Hepatocyte (in vitro differentiated cells): ENCODE measurements around the gene EPHB6. TPM values are rescaled to one million over a fixed set of nuclear protein-coding genes. Genes with fewer than 3 reads are reported as not detected.

Experiments
- DNase-seq: peaks from one replicate; pipeline ENCODE4 v3.0.0-alpha.2; 2016; ENCODE audit warnings: low spot score
- H2AFZ ChIP-seq: fragments of 200-600 bp; sonication (generic); 2 replicates; pipeline ENCODE4 v1.6.0; 2016; ENCODE audit warnings: antibody characterized with exemption, mild to moderate bottlenecking
- H3K27ac ChIP-seq: fragments of 200-600 bp; sonication (generic); 2 replicates; pipeline ENCODE4 v1.5.1; 2016; ENCODE audit warnings: mild to moderate bottlenecking
- H3K27me3 ChIP-seq: fragments of 200-600 bp; sonication (generic); 2 replicates; pipeline ENCODE4 v1.6.1; 2016
- H3K36me3 ChIP-seq: fragments of 200-600 bp; sonication (generic); replicated peaks from 2 replicates; pipeline ENCODE4 v1.5.1; 2016; ENCODE audit warnings: low read depth; ENCODE audit not compliant: insufficient read depth
- H3K4me1 ChIP-seq: fragments of 200-600 bp; sonication (generic); 2 replicates; pipeline ENCODE4 v1.5.1; 2016; ENCODE audit warnings: mild to moderate bottlenecking, moderate library complexity; ENCODE audit not compliant: insufficient read depth
- H3K4me2 ChIP-seq: fragments of 200-600 bp; sonication (generic); 2 replicates; pipeline ENCODE4 v1.6.0; 2016
- H3K4me3 ChIP-seq: fragments of 200-600 bp; sonication (generic); 2 replicates; pipeline ENCODE4 v1.5.1; 2016; ENCODE audit warnings: mild to moderate bottlenecking
- H3K79me2 ChIP-seq: fragments of 200-600 bp; sonication (generic); 2 replicates; pipeline ENCODE4 v1.6.0; 2017; ENCODE audit warnings: mild to moderate bottlenecking
- H3K9me2 ChIP-seq: fragments of 200-600 bp; sonication (generic); replicated peaks from 2 replicates; pipeline ENCODE4 v1.6.0; 2017; ENCODE audit warnings: mild to moderate bottlenecking; ENCODE audit not compliant: insufficient read depth
- H3K9me3 ChIP-seq: fragments of 200-600 bp; sonication (generic); 2 replicates; pipeline ENCODE4 v1.5.1; 2016; ENCODE audit warnings: low read depth, mild to moderate bottlenecking
- H4K20me1 ChIP-seq: fragments of 200-600 bp; sonication (generic); 2 replicates; pipeline ENCODE4 v1.6.0; 2016; ENCODE audit warnings: mild to moderate bottlenecking; ENCODE audit not compliant: insufficient read depth, poor library complexity, severe bottlenecking
- EZH2 ChIP-seq: fragments of 200-600 bp; sonication (generic); IDR thresholded peaks from 2 replicates; pipeline ENCODE4 v1.6.1; 2016; ENCODE audit warnings: antibody characterized with exemption, mild to moderate bottlenecking, borderline replicate concordance
- EZH2phosphoT487 ChIP-seq: fragments of 200-600 bp; sonication (generic); IDR thresholded peaks from one replicate; pipeline ENCODE4 v1.6.1; 2018; ENCODE audit warnings: antibody characterized with exemption, mild to moderate bottlenecking, low read depth, moderate library complexity; ENCODE audit not compliant: unreplicated experiment, severe bottlenecking
- WGBS: methylation state at CpG from one replicate; pipeline ENCODE4 v1.1.6; 2016; ENCODE audit warnings: low lambda C conversion rate; ENCODE audit errors: missing lambda C conversion rate; 5-methylcytosine and 5-hydroxymethylcytosine counted together
- polyA plus RNA-seq: library from polyadenylated mRNA; unstranded; fragments of >200 nt; fragmentation: Nextera tagmentation; extraction: Ambion mirVana; gene quantifications from 2 replicates; pipeline ENCODE4 v1.2.1, GENCODE V29; 2016
- total RNA-seq: library from RNA; depleted of rRNA; stranded (reverse); fragments of >200 nt; gene quantifications from 2 replicates; pipeline ENCODE4 v1.2.3, GENCODE V29; 2014
- TF ChIP-seq, protein P1 (sequence below): fragments of 200-600 bp; sonication (generic); IDR thresholded peaks from 2 replicates; pipeline ENCODE4 v1.5.1; 2016; ENCODE audit warnings: antibody characterized with exemption, mild to moderate bottlenecking; ENCODE audit not compliant: poor library complexity

Gene EPHB6
- total and polyA plus RNA-seq, 2 experiments from 2014 or later = 14.8 to 29.6 TPM

DNA sequence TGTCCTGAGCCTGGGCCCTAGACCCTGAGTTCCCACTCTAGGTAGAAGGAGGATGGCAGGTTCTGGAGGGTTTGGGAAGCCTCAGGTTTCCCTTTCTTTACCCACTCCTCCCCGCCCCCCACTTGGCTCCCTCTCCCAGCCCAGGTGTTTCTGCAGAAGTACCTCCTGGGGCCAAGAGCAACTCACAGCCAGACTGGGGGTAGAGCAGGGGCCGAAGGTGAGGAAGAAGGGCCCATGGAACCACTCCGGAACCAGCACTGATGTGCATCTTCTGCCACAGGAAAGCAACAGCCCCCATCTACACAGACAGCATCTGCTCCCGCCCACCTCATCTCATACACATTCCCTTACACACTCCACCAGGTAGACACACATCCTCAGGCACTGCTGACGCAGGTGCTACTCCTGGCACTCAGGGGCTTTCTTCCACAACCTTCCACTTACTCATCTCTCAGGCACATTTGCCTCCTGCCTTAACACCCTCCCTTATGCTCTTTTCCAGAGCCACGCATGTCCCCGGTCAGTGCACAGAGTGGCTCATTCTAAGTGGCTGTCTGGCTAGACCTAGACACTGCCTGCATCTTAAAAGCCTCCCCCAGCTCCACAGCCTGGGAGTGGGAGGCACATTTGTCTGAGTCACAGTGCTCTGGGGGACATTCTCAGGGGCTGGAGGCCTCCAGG is 1.8 kb downstream of the EPHB6 start:
- 81% methylated on average over 7 of the region's 7 CpGs for WGBS

DNA sequence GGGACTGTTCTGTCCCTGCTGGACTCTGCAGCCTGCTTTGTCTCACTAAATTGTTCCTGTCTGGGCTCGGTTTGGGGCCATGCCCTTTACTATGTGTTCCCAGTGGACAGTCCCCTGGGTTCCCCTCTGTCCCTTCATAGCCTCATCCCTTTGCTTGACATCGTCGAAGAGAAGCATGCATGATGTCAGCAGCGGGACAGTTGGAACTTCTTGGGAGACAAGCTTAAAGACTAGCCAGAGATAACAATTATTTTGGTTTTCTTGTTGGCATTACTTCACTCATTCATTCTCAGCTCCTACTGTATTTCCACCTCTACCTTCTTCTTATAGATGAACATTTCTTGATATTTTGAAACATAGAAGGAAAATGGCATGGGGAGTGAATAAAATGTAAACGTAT is 2.7 kb downstream of the EPHB6 start:
- Histone ChIP-seq H3K9me3 (no peaks in the 10 kb centered on the region), H3K27ac (no peak overlapping the region), H3K79me2 (no peaks in the 10 kb centered on the region), H4K20me1 (no peaks in the 10 kb centered on the region), H3K4me2 (no peak overlapping the region), H3K27me3 (no peaks in the 10 kb centered on the region), H3K4me1 (peaks cover 4% of the 10 kb centered on the region), H2AFZ (no peak overlapping the region), H3K36me3 (no peaks in the 10 kb centered on the region), H3K9me2 (no peaks in the 10 kb centered on the region), H3K4me3 (no peak overlapping the region)
- TF ChIP-seq EZH2phosphoT487 = no peak
- TF ChIP-seq, protein P1, sequence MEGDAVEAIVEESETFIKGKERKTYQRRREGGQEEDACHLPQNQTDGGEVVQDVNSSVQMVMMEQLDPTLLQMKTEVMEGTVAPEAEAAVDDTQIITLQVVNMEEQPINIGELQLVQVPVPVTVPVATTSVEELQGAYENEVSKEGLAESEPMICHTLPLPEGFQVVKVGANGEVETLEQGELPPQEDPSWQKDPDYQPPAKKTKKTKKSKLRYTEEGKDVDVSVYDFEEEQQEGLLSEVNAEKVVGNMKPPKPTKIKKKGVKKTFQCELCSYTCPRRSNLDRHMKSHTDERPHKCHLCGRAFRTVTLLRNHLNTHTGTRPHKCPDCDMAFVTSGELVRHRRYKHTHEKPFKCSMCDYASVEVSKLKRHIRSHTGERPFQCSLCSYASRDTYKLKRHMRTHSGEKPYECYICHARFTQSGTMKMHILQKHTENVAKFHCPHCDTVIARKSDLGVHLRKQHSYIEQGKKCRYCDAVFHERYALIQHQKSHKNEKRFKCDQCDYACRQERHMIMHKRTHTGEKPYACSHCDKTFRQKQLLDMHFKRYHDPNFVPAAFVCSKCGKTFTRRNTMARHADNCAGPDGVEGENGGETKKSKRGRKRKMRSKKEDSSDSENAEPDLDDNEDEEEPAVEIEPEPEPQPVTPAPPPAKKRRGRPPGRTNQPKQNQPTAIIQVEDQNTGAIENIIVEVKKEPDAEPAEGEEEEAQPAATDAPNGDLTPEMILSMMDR = no peak
- TF ChIP-seq EZH2 = no peak
- DNase-seq = no peak
- 83% methylated on average over 5 of the region's 5 CpGs for WGBS

More for the DNA sequence above, 1.8 kb downstream of the EPHB6 start:
- no peaks in the 10 kb centered on the region for H4K20me1 ChIP-seq
- H3K4me1 ChIP-seq = peaks cover 4% of the 10 kb centered on the region
- DNase-seq = no peak
- no peaks in the 10 kb centered on the region for H3K9me3 ChIP-seq
- H3K4me3 ChIP-seq = no peak overlapping the region
- peak overlapping the region; percentile 88 for H3K4me2 ChIP-seq
- no peaks in the 10 kb centered on the region for H3K27me3 ChIP-seq
- TF ChIP-seq, protein P1 = no peak
- TF ChIP-seq EZH2 (no peak), EZH2phosphoT487 (no peak)
- no peak overlapping the region for H3K27ac ChIP-seq
- no peaks in the 10 kb centered on the region for H3K79me2 ChIP-seq
- H3K36me3 ChIP-seq = no peaks in the 10 kb centered on the region
- no peaks in the 10 kb centered on the region for H3K9me2 ChIP-seq
- H2AFZ ChIP-seq = no peak overlapping the region

DNA sequence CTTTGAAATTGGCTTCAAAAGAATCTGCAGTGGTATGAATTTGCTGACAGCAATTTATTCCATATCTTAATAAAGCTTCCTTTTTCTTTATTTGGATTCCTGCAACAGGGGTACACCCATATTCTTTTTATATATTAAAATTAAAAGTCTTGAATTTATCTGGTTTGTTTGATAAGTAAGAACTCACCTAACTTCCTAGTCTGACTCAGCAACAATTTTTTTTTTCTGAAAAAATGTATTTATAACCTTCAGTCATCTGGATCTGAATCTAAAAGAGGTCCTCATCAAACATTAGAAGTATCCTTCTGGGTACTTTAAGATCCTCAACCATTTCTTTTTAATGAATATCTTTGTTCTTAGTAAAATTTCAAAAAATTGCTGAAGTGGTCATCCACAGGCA is 4.5 kb downstream of the EPHB6 start:
- H3K4me2 ChIP-seq = no peak overlapping the region
- no peak overlapping the region for H3K4me3 ChIP-seq
- H3K9me2 ChIP-seq = no peaks in the 10 kb centered on the region
- TF ChIP-seq, protein P1 = no peak
- TF ChIP-seq EZH2phosphoT487 (no peak), EZH2 (no peak)
- no peaks in the 10 kb centered on the region for H3K9me3 ChIP-seq
- no peaks in the 10 kb centered on the region for H4K20me1 ChIP-seq
- no peak overlapping the region for H2AFZ ChIP-seq
- no peaks in the 10 kb centered on the region for H3K79me2 ChIP-seq
- H3K36me3 ChIP-seq = no peaks in the 10 kb centered on the region
- H3K27ac ChIP-seq = no peak overlapping the region
- H3K4me1 ChIP-seq = peaks cover 4% of the 10 kb centered on the region
- no peak for DNase-seq
- H3K27me3 ChIP-seq = no peaks in the 10 kb centered on the region

DNA sequence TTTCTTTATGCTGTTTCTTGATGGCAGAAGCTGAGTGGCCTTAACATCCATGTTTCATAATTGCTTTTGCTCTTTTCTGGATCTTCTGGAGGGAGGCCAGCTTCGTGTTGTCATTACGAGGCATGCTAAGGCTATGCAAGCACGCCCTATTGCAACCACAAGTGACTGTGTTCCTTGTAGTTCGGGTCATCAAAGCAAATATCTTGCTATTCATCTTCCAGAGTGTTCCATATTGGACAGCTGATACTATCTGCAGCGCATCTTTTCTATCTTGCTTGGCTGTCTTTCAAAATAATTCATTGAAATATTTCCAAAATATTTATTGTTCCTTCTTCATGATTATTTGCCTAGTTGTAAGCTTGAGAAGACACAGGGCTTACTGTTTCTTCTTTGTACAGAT is 5.0 kb downstream of the EPHB6 start:
- no peaks in the 10 kb centered on the region for H4K20me1 ChIP-seq

More for the DNA sequence above, 5.0 kb downstream of the EPHB6 start:
- H2AFZ ChIP-seq = no peak overlapping the region
- H3K27me3 ChIP-seq = no peaks in the 10 kb centered on the region
- H3K79me2 ChIP-seq = no peaks in the 10 kb centered on the region
- no peak overlapping the region for H3K27ac ChIP-seq
- DNase-seq = no peak
- 66% methylated on average over 5 of the region's 5 CpGs for WGBS
- TF ChIP-seq, protein P1 = no peak
- no peak for TF ChIP-seq EZH2phosphoT487
- no peaks in the 10 kb centered on the region for H3K36me3 ChIP-seq
- H3K9me2 ChIP-seq = no peaks in the 10 kb centered on the region
- peaks cover 4% of the 10 kb centered on the region for H3K4me1 ChIP-seq
- H3K9me3 ChIP-seq = no peaks in the 10 kb centered on the region
- H3K4me2 ChIP-seq = no peak overlapping the region
- no peak overlapping the region for H3K4me3 ChIP-seq
